NCI-H2196 (cell line): Measurements from ENCODE around the gene NR2C2.

Experiments used
- DNase-seq: peaks from one replicate; lab custom pipeline; 2025; ENCODE audit not compliant: unreplicated experiment; lab: John Stamatoyannopoulos, UW

NR2C2 gene

DNA sequence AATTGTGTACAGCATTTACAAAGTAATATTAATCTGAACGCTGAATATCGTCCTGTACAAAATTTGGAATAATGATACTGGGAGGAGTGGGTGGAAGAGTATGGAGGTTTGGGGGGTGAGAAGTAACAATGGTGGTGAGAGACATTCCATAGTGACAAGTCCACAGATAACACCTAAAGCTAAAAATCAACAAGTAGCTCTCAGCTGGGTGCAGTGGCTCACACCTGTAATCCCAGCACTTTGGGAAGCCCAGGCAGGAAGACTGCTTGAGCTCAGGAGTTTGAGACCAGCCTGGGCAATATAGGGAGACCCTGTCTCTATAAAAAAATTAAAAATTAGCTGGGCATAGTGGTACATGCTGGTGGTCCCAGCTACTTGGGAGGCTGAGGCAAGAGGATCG is 112.6 kb downstream of the NR2C2 start:
- DNase-seq, result no peak

DNA sequence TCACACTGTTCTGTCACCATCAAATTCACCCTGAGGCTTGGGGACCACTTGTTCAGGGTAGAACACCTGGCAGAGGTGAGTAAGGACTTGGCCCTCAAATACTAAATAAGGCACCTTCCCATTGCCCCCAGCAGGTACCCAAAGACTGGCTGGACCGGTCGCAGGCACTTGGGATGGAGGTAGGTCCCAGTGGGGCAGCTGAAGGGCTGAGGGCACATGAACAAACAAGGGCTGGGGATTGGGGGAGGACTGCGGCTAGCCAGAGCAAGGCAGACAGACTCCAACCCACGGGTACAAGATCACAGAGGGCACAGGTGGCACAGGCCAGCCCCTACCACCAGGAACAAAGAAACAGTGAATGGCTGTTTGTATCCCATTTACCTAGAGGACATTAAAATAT is 115.9 kb downstream of the NR2C2 start:
- no peak for DNase-seq

GRCh38 chr3:15063656-15064286 is 116.4 kb downstream of the NR2C2 start:
- DNase-seq, result no peak

- DNase-seq, result no peak
Measured at GRCh38 chr3:15064299-15064834, 117.0 kb downstream of the NR2C2 start.

DNA sequence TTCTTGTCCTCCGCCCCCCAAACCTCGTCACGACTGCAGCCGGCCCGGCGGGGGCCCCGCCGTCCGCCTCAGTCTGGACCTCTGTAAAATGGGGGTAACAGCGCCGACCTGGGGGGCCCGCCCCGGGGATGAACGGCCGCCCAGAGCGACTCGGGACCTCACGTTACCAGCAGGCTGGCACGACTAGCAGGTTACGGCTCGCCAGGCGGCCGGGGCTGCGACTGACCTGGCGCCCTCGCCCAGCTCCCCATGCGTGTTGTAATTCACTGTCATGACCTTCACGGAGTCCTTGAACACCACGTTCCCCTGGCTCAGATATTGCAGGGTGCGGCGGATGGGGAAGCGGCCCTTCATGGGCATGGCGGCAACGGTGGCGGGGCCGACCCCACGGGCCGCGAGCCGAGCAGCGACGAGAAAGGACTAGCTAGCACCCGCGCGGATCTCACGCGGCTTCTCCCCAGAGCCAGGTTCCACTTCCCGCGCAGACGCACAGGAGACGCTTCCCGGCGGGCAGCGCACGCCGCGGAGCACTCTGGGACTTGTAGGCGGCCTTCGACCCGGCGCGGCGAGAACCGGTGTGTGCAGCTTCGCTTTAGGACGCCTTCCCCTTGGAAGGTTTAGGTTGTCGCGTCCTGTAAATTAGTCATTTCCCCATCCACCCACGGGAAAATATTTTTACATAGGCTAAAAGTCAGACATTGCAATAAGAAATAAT is 117.6 kb downstream of the NR2C2 start, which contains the start of gene MRPS25:
TSS of gene MRPS25 (minus strand) at position 481 of the 715 bp plus-strand sequence. CDS start at position 360, 121 bp downstream.
- peak; percentile 68 for DNase-seq

- no peak for DNase-seq
Measured at GRCh38 chr3:15065550-15066007, 118.2 kb downstream of the NR2C2 start.

- no peak for DNase-seq
Measured at GRCh38 chr3:15066467-15066866, 119.1 kb downstream of the NR2C2 start.

DNA sequence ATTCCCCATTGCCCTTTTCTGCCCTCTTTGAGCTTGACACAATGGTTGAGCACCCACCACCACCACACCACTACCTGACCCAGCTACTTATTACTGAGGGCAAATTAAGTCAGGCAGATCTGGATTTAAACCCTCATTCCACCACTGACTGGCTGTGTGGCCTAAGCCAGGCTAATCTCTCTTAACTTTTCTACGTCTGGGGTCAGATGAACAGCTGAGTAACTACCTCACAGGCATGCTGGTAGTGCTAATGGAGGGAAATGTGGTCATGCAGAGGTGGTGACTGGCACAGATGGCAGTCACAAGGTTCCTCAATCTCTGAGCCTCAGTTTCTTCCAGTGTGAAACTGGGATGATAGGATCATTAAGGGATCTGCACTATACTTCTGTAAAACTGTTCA is 122.1 kb downstream of the NR2C2 start:
- DNase-seq, result no peak

- no peak for DNase-seq
Measured at GRCh38 chr3:15071699-15072098, 124.3 kb downstream of the NR2C2 start.

GRCh38 chr3:15074500-15074899 is 127.1 kb downstream of the NR2C2 start:
- DNase-seq, result no peak

DNA sequence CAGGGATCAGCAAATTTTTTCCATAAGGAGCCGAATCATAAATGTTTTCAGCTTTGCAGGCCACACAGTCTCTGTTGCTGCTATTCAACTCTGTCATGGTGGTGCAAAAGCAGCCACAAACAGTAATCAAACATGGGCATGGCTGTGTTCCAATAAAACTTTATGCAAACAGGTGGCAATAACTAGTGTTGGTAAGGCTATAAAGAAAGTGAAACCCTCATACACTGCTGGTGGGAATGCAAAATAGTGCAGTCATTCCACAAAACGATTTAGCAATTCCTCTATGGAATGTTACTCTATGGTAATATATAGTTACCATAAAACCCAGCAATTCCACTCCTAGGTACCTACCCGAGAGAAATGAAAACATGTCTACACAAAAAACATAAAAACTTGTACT is 131.7 kb downstream of the NR2C2 start:
- DNase-seq, result no peak

DNA sequence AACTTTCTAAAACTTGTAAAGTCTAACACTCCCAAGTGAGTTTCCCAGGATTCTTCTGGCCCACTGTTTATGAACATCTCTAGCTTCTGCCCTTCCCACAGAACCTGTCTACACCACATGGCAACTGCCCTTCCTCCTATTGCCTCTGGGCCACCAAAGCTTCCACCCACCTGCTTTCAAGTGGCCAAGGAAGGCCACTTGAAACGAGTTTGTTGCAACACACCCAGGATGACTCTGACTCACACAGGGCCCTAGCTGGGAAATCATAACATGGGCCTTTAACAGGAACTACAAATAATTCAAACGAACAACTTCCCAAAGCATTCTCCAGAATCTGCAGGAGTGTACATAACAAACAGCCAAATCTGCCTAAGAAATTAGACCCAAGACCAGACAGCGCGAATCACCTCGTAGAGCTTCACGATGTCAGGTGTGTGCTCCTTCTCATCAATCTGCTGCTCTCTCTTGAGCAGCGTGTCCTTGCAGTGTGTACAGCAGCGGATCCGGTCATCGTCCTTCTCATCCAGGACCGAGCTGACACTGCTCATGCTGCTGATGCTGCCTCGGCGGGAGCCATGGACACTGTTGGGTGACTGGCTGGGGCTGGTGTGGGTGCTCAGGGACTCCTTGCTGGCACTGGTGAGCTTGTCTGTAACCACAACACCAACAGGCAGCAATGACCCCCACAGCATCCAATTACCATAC is 134.7 kb downstream of the NR2C2 start:
- peak; percentile 21 for DNase-seq

GRCh38 chr3:15083252-15083651 is 135.9 kb downstream of the NR2C2 start:
- no peak for DNase-seq

- DNase-seq, result no peak
Measured at GRCh38 chr3:15086263-15086662, 138.9 kb downstream of the NR2C2 start.

- no peak for DNase-seq
Measured at GRCh38 chr3:15086699-15087098, 139.3 kb downstream of the NR2C2 start.

DNA sequence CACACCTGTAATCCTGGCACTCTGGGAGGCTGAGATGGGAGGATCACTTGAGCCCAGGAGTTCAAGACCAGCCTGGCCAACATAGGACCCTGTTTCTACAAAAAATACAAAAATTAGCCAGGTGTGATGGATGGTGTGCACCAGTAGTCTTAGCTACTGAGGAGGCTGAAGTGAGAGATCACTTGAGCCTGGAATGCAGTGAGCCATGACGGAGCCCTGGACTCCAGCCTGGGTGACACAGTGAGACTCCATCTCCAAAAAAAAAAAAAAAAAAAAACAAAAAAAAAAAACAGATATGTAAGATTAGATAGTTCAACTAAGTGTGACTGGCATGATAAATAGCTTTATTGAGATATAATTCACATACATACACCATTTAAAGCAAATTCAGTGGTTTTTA is 141.8 kb downstream of the NR2C2 start:
- DNase-seq, result no peak

DNA sequence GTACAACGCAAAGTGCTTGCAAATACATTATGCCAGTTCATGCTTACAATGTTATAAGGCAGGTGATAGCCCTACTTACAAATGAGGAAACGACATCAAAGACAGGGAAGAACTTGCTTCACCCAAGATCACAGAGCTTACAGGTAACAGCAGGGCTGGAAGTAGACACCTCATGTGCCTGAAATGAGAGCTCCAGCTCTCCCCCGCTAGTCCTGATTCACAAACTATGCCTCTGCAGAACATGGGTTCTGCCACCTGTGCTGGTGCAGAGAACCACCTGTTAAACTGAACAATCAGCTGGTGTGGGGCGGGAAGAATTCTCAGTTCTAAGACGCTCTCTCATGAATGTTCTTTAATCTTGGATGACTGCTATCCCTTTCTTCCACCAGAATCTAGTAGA is 144.2 kb downstream of the NR2C2 start:
- DNase-seq, result no peak

GRCh38 chr3:15092686-15093085 is 145.3 kb downstream of the NR2C2 start:
- no peak for DNase-seq

GRCh38 chr3:15094187-15094875 is 146.9 kb downstream of the NR2C2 start:
- DNase-seq, result no peak

DNA sequence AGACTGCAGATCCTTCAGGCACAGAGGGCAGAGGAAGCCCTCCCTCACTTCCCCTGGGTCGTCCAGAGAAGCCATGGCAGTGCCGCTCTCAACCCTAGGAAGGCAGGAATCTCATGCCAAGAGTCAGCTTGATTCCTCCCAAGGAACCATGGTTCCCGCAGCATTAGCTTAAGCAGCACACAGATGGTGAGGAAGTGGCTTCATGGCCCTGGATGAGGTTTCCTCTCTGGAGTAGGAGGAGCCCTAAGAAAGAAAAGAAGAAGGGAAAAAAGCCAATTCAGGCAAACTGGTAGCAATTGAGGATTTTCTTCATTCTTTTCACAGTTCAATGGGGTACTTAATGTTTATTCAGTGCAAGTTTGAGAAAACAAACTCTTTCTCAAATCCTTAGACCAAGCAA is 148.7 kb downstream of the NR2C2 start:
- DNase-seq, result no peak

- DNase-seq, result no peak
Measured at GRCh38 chr3:15097891-15098290, 150.5 kb downstream of the NR2C2 start.
